HFF-Myc (cell line): ENCODE data around the gene NEDD9.

ENCODE experiments used
- DNase-seq: peaks from one replicate; pipeline ENCODE4 v3.0.0-alpha.2; 2011; ENCODE audit warnings: low read depth; ENCODE audit errors: extremely low read depth
- H3K4me3 ChIP-seq: replicated peaks from 2 replicates; pipeline ENCODE4 v1.5.1; 2011; ENCODE audit warnings: low read depth, mild to moderate bottlenecking, control low read depth, low read length
- TF ChIP-seq, protein P1 (sequence below): IDR thresholded peaks from 2 replicates; pipeline ENCODE4 v1.5.1; 2012; ENCODE audit warnings: mild to moderate bottlenecking, low read depth, low read length, control low read depth; ENCODE audit errors: missing control alignments

The NEDD9 gene, protein sequence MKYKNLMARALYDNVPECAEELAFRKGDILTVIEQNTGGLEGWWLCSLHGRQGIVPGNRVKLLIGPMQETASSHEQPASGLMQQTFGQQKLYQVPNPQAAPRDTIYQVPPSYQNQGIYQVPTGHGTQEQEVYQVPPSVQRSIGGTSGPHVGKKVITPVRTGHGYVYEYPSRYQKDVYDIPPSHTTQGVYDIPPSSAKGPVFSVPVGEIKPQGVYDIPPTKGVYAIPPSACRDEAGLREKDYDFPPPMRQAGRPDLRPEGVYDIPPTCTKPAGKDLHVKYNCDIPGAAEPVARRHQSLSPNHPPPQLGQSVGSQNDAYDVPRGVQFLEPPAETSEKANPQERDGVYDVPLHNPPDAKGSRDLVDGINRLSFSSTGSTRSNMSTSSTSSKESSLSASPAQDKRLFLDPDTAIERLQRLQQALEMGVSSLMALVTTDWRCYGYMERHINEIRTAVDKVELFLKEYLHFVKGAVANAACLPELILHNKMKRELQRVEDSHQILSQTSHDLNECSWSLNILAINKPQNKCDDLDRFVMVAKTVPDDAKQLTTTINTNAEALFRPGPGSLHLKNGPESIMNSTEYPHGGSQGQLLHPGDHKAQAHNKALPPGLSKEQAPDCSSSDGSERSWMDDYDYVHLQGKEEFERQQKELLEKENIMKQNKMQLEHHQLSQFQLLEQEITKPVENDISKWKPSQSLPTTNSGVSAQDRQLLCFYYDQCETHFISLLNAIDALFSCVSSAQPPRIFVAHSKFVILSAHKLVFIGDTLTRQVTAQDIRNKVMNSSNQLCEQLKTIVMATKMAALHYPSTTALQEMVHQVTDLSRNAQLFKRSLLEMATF

DNA sequence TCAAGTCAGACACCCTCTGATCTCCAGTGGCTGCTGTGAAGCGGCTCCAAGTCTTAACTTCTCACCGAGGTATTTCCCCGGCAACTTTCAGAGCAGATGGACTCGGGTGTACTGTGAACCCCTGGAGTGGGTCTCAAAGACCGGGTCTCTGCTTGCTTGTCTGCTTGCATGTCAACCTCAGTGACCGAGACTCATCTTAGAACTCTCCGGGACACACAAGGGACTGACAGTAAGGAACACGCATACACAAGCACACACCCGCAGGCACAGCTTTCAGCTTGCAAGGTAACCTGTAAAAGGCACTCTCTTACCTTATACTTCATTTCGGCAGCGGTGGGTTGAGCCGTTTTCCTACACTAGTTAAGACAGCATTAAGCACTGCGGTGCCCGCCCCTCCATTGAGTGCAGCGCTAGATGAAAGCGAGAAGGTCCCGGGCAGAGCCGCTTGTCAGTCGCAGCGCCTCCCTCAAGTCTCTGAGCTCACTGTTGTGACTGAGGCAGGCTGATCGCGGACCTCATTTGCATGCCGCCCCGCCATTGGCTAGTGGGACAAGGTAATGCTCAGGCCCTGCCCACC, at the start of gene NEDD9:
TSS of gene NEDD9 (minus strand) at position 476 of the 577 bp plus-strand sequence. CDS start at position 323, 153 bp downstream.
- peak; percentile 78 for DNase-seq
- TF ChIP-seq, protein P1, sequence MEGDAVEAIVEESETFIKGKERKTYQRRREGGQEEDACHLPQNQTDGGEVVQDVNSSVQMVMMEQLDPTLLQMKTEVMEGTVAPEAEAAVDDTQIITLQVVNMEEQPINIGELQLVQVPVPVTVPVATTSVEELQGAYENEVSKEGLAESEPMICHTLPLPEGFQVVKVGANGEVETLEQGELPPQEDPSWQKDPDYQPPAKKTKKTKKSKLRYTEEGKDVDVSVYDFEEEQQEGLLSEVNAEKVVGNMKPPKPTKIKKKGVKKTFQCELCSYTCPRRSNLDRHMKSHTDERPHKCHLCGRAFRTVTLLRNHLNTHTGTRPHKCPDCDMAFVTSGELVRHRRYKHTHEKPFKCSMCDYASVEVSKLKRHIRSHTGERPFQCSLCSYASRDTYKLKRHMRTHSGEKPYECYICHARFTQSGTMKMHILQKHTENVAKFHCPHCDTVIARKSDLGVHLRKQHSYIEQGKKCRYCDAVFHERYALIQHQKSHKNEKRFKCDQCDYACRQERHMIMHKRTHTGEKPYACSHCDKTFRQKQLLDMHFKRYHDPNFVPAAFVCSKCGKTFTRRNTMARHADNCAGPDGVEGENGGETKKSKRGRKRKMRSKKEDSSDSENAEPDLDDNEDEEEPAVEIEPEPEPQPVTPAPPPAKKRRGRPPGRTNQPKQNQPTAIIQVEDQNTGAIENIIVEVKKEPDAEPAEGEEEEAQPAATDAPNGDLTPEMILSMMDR, result no peak
- peak within 1 kb of the TSS; percentile 74 for H3K4me3 ChIP-seq

DNA sequence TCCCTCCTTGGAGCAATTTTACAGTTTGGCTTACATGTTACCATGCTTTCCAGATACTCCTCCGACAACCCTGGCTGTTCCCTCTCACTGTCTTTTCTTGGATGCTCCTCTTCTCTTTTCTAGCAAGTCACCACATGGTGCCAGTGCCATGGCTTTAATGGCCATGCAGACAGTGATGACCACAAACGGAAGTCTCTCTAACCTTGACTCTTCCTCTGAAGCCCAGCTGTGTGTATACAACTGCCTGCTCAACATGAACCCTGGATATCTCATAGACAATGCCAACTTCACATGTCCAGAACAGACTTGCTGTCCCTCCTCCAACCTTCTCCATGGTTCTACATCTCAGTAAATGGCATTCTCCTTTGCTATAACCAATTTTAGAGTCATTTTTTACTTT, 49.8 kb upstream of the NEDD9 start:
- H3K4me3 ChIP-seq, result no peak overlapping the region
- DNase-seq, result no peak
- TF ChIP-seq, protein P1, result no peak

DNA sequence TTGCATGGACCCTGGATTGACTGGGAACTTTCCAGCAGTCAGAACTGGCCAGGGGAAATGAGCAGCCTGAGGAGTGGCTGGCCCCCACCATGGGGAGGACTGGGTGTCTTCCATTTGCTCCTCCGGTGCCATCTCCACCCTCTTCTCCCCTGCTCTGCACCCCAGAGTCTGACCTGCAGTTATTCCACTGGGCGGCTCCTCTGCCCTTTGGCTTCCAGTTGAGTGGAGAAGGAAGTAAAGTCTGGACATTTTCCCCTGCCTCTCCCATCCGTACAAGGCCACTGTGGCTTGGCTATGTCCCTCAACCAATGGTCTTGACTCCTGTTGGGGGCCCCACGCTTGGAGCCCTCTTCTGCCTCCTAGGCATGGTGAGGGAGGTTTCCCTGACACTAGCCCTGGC, 47.9 kb upstream of the NEDD9 start:
- DNase-seq, result no peak
- no peak overlapping the region for H3K4me3 ChIP-seq
- TF ChIP-seq, protein P1, result no peak

DNA sequence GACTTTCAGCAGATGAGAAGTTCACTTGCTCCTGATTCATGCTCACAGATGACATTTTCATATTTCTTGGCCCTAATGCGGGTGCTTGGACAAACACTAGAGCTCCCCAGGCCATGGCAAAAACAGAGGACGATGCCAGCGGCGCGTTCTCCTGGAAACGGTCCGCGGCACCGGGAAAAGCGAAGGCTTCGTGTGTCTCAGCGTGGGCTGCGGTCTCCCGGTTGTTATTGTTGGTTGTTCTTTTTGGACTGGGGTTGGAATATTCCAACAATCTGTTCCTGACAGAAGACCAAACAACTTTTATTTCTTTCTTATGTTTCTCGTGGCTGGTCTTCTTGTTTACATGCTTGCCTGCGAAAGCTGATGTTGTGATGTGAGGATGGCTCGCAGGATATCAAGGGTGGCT, 46.8 kb upstream of the NEDD9 start:
- TF ChIP-seq, protein P1, result no peak
- DNase-seq, result no peak
- H3K4me3 ChIP-seq, result no peak overlapping the region

DNA sequence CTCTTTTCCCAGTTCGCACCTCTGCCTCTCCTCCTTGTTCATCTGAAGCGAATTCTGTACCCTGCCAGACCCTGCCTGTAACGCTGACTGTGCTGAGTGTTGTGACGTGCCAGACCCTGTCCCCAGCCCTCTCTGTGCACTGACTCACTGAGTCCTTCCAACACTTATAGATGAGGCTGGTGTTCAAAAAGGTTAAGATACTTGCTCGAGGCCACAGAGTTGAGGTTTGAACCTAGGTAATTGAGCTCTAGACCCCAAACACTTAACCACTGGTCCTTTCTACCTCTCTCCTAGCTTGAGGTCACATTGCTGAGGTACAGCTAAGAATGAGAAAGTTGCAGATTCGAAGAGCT, 45.7 kb upstream of the NEDD9 start:
- TF ChIP-seq, protein P1, result no peak
- no peak for DNase-seq
- H3K4me3 ChIP-seq, result no peak overlapping the region

DNA sequence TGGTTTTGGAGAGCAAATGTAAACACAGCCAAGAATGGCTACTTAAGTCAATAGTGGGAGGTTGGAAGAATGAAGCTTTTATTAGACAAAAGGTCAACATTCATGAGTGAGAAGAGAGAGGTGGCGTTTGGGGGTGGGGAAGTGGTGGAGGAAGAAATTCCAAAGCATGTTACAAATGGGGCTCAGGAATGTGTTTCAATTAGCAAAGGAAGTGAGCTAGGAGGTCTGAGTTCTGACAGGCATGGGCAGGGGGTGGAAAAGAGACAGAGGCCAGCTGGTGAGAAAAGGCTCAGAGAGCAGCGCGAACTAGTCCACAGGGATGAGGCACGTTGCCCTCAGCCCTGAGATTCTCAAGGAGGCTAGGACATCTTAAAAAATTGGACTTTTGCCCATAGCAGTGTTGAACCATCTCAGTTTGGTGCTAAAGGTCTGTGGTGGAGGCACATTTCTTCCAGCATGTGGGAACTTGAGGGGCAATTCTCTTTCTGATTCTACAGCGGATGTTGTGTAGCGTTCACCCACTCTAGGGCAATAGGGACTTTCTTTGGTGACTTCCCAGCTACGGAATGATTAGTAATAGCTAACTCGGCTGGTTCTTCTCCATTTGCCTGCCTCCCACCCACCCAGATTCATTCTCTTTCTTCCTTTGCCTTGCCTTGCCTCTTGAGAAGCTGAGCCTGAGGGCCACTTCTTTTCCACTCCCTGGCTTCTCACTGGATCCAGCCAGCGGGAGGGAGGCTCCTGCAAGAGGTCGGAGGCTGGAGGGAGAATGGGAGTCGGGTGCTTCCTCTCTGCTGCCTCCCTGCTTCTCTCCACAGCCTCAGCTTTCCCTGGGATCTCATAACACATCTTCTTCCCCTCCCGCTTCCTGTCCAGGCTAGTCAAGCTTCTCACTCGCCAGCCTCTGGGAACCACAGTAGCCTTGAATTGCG, 45.1 kb upstream of the NEDD9 start:
- peak; percentile 60 for DNase-seq
- TF ChIP-seq, protein P1, result no peak
- no peak overlapping the region for H3K4me3 ChIP-seq
